Measurements from ENCODE around the gene SLC38A3.
A peak's percentile ranks its signal among the peaks of the same experiment; 100 is the strongest.
"Not testable (repeated sequence)": the region's sequence is repeated elsewhere in the genome, so short reads cannot be mapped to it uniquely, and the experiment has no call there.

The SLC38A3 gene

DNA sequence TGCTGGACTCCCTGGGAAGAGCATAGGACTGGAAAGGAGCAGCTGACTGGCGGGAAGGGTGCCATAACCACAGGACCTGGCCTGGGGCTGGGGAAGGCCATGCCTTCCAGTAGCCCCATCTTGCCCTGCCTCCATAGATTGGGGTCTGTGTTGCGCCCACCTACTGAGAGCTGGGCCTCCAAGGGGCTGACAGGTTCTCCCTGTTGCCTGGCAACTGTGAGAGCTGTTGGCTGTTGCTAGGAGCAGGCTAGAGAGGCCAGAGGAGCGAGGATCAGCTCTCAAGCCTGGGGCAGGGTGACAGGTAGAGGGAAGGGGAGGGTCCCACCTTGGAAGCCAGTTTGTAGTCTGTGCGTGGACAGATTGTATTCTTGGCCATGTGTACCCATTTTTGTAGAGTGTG is 28.1 kb downstream of the SLC38A3 start:
- no peak for DNase-seq (ENCODE audit: low read depth)

DNA sequence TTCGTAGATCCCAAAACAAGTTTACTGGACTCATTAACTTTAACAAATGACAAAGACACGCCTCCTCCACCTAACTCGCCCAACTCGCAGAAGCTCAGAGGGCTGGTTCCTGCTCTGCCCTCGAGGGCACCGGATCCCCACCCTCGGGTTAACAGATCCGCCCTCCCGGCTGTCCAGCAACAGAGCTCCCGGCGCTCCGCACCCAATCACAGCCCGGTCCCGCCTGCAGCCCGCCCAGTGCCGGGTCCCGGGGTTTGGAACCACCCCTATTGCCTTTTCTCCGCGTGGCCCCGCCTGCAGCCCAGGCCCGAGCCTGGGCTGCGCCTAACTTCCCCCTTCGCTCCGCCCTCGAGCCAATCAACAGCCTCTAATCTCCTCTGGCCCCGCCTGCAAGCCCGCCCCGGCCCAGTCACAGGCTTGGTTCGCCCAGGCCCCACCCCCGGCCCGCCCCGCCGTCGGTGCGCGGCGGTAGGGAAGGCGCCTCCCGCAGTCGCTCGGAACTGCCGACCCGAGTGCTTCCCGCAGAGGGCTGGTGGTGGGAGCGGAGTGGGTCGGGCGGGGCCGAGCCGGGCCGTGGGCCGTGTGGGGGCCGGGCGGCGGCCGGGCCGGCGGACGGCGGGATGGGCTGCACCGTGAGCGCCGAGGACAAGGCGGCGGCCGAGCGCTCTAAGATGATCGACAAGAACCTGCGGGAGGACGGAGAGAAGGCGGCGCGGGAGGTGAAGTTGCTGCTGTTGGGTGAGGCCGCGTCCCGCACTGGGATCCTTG is 30.8 kb downstream of the SLC38A3 start, which contains the start of gene GNAI2:
Gene GNAI2, plus strand, starts transcription at position 489 of the 768 bp plus-strand sequence. Its CDS starts 132 bp downstream, at position 621.
- peak; percentile 95 for DNase-seq (ENCODE audit: low read depth)

DNA sequence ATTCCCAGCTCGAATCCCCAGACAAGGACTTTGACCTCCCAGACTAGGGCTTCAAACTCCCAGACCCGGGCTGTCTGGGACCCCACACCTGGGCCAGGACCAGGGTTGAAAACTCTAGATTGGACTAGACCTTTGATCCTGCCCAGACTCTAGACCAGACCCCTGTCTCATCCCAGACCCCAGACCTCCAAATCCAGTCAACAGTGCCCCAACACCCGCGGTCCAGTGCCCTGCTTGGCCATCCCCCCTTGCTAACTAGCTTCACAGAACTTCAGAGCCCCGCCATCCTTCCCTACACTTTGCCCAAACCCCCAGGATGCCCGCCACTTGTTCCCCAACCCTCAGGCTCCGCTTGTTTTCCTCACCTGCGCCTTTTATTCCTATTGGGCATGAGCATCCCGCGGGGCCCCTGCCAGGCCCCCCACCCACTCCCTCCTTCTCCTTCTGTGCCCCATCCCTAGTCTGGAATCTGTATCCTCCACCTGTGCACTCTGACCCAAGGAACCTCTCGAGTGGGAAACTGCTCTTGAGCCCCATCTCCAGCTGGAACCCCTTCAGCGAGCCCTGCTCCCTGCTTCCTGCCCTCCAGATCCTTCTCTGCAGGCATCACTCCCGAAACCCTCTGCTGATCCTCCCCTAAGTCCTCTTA is 31.5 kb downstream of the SLC38A3 start:
- no peak for DNase-seq (ENCODE audit: low read depth)

DNA sequence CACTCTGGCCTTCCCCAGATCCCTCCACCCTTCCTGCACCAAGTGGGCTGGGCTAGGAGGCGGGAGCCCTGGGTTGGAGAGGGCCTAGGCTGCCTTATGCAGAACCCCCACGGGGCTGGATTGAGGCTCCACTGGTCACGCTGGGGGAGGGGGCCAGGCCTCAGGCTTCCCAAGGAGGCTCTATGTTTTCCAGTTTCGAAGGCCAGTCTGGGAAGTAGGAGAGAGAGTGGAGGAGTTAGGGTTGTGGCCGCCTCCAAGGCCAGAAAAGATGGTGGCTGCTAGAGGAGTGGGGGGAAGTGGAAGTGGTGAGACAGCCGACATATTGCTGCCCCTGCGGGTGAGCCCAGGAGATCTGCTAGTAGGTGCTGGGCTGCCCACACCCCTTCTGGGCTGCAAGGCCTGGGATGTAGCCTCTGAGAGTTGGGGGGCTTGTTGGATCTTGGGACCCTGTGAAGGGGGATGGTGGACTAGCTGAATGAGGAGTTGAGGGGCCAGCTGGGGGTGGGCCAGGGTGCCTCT is 32.1 kb downstream of the SLC38A3 start:
- DNase-seq (ENCODE audit: low read depth), result no peak

DNA sequence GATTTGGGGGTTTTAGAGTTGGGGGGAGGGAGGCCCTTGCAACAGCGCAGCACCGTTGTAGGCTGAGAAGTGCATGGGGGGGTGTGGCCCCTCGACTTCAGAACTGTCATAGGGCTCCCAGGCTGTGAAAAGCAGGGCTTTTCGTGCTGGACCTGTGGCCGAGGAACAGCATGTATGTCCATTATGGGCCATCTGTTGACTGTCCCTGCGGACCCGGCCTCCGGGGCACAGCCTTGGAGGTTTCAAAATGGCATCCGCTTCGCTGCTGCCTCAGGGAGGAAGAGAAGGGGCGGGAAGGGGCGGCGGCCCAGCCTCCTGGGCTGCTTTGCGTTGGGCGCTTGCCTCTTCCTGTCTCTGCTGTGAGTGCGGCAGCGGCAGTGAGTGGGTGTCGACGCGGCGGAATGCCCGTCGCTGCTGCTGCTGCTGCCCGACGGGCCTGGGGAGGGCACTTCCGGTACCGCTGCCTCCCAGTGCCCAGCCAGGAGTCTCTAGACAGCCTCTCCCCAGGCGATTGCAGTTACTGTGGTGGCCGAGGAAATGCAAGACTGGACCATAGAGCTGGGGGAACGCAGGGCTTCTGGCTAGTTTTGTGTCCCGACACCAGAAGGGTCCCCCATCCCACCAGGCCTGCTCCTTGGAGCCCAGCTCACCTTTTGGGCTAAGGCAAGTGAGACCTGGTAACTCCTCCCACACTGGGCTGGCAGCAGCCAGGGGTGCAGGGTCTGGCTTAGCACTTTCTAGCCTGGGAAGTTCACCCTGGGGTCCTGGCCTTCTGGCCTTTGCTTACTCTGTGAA is 32.9 kb downstream of the SLC38A3 start:
- peak; percentile 53 for DNase-seq (ENCODE audit: low read depth)

DNA sequence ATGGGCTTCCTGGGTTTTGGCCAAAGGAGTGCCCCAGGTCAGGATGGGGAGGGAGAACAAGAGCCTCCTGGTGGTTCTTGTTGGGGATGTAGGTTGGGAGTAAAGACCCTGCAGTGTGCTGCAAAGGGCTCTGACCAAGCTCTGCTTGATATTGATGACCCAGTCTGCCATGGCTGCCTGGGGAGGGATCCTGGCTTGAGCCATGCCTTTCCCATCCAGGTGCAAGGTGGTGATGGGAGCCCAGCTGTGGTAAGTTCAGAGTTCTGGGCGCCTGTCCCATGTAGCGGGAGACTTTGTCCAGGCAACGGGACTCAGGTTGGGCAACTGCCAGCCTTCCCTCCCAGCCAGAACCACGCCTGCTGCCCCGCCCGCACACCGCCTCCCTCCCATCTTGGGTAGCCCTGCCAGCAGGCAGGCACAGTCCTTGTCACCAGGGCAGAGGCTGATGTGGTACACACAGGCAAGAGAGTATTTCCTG is 33.5 kb downstream of the SLC38A3 start:
- no peak for DNase-seq (ENCODE audit: low read depth)

DNA sequence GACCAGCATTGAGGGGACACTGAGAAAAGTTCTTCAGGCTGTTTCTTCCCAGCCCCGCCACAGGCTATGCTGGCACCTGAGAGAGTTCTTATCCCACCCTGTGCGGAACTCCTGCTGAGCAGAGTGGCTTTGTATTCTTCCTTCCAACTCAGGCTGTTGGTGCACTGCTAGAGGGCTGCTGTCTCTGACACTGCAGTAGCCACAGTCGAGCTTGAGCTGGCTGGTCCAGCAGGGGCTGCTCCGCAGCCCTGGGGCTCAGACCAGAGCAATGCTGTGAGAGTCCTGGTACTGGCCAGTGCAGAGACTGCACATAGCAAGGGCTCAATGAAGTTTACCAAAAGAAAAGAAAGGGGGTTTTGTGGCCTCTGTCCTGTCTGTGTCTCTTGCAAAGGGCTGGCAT is 34.6 kb downstream of the SLC38A3 start:
- DNase-seq (ENCODE audit: low read depth), result no peak

DNA sequence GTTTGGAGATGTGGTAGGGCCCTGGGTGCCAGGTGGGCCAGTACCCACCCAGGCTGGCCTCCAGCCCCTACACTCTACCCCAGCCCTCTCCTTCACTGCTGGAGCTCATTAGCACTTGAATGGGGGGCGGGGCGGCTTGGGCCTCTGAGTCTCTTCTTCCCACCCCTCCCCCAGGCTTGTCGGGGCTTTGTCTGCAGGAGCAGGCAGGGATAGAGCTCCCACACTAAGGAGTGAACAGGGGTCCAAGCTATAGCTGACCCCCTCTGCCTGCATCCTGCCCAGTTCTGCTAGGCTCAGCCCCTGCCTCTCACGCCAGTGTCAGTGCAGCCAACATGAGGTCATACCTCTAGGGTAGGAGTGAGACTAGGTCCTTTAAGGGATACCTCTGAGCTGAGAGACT is 36.1 kb downstream of the SLC38A3 start:
- no peak for DNase-seq (ENCODE audit: low read depth)

DNA sequence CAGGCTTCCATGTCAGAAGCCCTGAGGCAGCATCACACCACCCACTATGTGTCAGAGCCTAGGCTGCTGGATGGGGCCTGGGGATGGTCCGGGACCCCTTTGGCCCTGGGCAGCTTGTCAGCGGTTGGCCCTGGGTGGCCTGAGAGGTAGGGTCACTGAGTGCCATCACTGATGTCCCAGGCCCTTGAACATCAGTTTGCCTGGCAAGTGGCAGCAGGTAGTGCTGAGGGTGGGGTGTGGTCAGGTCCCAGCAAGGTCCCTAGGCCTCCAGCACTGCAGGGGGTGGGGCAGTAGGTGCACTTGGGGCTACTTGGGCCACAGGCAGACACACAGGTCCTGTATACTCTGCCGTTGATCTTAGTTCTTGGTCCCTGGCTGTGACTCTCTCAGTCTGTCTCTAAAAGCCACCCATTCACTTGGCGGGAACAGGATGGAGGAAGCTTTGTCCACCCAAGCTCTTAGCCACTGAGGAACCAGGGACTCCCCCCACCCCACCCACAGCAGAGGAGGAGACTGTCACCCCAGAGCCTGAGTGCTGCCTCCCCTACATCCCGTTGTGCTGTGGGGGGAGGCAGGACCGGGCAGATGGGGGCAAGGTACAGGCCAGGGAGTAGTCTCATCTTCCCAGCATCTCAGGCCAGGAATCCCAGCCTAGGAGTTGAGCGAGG is 36.8 kb downstream of the SLC38A3 start:
- DNase-seq (ENCODE audit: low read depth), result no peak

DNA sequence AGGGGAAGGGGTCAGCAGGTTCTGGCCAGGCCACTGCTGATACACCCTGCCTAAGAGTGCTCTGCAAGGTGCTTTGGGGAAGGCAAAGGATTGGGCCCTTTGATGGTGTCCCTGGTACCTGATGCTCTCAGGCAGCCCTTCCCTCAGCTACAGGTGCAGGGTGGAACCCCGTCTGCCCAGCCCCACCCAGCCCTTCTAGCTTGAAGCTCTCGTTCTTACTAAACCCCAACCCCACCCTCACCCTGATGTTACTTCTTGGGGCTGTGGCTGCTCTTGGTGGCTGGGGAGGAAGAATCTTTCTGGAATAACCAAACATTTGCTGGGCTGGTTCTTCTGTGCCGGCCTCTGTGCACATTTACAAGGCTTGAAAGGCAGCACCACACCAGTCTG is 37.3 kb downstream of the SLC38A3 start:
- no peak for DNase-seq (ENCODE audit: low read depth)

DNA sequence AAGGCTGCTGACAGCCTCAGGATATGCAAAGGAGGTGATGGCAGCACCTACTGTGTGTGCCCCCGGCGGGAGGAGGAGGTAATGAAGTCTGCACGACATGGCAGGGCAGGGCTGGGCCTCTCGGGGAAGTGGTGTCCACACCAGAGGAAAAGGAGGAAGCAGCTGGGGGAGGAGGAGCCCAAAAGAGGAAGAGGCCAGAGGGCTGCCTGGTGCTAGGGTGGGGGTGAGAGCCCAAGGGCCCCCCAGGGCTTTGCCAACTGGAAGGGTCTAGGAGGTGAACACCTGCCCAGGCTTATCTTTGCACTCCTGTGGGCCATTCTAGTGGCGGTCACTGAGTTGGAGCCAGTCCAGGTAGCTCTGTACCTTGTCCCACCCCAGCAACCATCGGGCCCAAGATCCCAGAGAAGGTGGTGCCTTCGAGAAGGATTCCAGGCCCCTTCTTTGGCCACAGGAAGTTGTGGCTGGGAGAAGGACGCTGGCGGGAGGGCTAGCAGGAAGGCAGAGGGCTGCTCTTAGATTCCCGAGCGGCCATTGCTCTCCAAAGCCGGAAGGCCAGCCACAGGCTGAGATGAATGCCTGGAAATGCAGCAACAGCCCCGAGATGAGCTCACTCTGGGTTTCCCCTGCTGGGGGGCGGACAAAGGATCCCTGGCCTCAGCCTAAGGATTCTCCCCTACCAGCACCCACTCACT is 37.9 kb downstream of the SLC38A3 start:
- no peak for DNase-seq (ENCODE audit: low read depth)

DNA sequence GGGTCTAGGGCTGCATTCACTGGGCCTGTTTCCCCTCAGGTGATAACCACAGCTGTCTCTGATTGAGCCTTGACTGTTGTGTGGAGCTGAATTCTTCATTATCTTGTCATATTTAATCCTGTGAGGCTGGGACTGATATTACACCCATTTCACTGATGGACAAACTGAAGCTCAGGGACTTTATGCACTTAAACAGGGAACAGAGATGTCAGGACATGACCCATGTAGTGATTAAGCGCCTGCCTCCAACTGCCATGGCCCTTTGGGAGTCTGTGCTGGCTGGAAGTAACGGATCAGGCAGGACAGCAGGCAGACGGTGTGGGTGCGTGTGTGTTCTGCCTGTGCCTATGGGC is 38.4 kb downstream of the SLC38A3 start:
- no peak for DNase-seq (ENCODE audit: low read depth)

DNA sequence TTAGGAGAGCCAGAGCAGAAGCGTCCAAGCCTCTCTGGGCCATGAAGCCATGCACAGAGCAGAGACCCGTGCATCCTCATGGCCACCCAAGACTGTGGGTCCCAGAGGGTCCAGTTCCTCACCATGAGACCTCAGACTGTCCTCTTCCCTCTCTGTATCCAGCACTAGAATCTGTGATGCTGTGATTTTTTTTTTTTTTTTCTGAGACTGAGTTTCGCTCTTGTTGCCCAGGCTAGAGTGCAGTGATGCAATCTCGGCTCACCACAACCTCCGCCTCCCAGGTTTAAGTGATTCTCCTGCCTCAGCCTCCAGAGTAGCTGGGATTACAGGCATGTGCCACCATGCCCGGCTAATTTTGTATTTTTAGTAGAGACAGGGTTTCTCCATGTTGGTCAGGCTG is 39.7 kb downstream of the SLC38A3 start:
- DNase-seq (ENCODE audit: low read depth), result not testable (repeated sequence)

DNA sequence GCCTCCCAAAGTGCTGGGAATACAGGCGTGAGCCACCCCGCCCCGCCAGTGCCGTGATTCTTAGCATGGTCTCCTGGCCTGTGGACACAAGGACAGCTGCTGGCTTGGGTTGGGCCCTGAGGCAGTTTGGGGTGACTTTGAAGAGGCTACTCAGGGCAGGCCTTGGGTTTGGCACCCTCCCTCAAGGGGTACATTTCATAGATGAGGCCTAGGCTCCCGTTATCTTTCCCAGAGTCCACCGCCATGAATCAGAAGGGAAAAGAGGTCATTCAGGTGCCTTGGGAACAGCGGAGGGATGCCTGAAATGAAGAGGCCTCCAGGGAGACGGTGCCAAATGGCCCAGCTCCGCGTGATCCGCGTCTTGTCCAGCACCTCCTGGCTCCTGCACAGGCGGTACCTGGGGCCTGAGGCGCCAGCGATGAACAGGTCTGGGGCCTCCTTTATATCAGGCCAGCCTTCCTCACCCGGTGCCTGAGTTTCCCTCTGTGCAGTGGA is 40.2 kb downstream of the SLC38A3 start:
- DNase-seq (ENCODE audit: low read depth), result no peak

DNA sequence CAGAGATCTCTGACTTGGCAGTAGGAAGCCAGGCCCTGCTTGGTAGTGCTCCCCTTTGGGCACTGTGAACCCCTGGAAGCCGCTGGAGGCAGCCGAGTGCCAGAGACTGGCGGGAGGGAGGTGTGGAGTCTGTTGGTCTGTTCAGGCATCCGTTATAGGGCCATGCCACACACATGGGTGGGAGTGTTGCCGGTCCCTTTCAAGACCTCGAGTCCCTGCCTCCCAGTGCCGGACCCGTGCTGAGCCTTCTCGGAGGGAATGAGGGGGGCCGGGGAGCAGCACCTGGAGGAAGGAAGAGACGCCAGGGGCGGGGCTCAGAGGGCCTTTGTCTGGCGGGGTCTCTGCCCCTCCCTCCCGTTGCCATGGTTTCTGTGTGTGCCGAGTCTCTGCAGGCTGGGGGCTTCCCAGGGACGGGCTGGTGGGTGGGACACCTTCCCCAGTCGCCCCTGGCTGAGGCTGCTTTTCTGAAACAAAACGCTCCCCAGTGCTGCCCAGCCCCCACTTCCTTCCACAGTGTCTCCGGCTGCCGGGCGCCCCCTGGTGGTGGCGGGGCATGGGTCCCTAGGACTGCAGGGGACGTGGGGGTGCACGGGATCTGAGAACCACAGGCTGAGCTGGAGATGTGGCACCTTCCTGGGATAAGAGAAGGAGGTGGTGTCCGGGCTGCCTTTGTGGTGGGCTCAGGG is 40.9 kb downstream of the SLC38A3 start:
- no peak for DNase-seq (ENCODE audit: low read depth)

DNA sequence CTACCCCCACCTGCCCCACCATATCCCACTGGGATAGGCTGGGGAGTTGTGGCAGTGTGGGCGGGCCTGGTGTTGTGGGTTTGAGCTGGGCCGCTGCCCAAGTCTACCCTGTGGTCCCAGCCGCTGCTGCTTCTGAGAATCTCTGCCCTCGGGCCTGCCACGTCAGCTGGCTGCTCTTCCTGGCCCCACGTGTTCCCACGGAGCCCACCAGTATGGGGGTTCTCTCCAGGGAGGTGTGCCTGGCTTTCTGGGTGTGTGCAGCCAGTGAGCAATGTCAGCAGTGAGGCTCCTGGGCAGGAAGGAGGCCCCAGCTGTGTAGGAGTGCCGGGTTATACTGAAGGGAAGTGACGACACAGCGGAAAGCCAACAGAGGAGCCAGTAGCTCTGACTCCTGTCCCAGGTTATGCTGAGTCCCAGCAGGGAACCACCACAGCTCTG is 41.5 kb downstream of the SLC38A3 start:
- DNase-seq (ENCODE audit: low read depth), result peak; percentile 75

DNA sequence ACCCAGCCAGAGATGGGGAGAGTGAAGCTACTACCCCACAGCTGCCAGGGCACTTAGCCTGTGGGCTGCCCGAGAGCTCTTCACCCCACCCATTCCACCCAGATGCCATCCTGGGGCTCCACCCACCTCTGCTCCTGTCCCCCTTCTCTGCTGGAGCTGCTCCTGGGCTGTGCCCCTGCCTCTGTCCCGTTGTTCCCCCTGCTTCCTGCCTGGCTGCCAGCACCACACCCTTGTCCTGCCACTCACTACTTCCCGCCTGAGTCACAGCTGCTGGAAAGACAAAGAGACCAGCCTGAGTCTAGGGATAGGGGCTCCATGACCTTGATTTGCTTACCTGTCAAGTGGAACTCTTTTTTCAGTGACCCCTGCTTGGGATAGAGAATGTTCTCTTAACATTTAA is 43.3 kb downstream of the SLC38A3 start:
- DNase-seq (ENCODE audit: low read depth), result no peak

DNA sequence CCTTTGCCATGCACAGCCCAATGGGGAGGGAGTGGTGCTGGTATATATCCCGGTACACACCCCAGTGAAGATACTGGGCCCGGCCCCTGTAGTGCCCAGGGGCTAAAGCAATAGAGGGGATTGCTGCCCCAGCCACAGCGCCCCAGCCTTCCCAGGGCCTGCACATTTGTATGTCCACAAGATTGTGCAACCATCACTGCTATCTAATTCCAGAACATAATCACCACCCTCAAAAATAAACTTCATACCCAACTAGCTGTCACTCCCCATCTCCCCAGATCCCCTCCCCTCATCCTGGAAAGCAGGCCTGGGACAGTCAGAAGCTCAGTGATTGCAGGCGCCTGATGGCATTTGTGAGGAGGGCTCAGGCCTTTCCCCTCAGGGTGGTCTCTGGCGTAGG is 44.4 kb downstream of the SLC38A3 start:
- no peak for DNase-seq (ENCODE audit: low read depth)

DNA sequence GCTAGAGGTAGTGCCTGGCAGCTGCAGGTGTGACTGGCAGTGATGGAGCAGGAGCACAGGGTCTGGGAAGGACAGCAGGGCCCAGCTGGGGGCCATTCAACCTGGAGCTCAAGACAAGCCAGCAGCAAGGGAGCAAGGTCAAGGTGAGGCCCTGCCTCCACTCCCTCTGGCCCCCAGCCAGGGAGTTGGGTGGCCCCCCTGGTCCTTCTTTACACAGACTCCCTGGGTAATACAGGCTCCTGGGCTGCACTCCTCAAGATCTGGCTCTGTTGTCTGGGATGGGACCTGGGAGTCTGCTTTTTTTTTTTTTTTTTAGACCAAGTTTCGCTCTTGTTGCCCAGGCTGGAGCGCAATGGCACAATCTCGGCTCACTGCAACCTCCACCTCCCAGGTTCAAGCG is 45.4 kb downstream of the SLC38A3 start:
- DNase-seq (ENCODE audit: low read depth), result no peak

DNA sequence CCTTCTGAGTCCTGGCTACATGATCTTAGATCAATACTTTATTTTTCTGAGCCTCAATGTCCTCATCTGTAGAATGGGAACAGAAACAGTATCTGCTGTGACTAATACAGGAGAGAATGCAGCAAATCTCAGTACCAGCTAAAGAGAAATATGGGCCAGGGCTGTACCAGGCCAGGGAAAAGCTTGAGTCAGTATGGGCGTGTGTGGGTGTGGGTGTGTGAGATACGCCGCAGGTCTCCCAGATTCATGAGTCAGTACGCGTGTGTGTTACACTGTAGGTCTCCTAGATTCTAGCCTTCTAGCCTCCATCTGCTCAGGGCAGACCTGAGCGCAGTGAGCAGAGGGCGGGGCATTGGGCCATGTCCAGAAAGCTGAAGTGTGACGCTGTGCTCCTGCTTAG is 46.1 kb downstream of the SLC38A3 start:
- no peak for DNase-seq (ENCODE audit: low read depth)
